ENCODE results near the gene TAOK3.
"Not testable (repeated sequence)": the region's sequence is repeated elsewhere in the genome, so short reads cannot be mapped to it uniquely, and the experiment has no call there.

Gene TAOK3

GRCh38 chr12:118290130-118290529 is 82.6 kb downstream of the TAOK3 start:
- no peak for DNase-seq

- DNase-seq = no peak
These were observed 84.5 kb downstream of the TAOK3 start for GRCh38 chr12:118288174-118288573.

- no peak for DNase-seq
These were observed 85.0 kb downstream of the TAOK3 start for GRCh38 chr12:118287728-118288127.

GRCh38 chr12:118282767-118283166 is 89.9 kb downstream of the TAOK3 start:
- DNase-seq = no peak

- DNase-seq = not testable (repeated sequence)
These were observed 94.4 kb downstream of the TAOK3 start for GRCh38 chr12:118278288-118278687.

- DNase-seq = no peak
These were observed 98.6 kb downstream of the TAOK3 start for GRCh38 chr12:118274066-118274465.

GRCh38 chr12:118271770-118272417 is 100.8 kb downstream of the TAOK3 start:
- DNase-seq = no peak

- DNase-seq = no peak
These were observed 101.5 kb downstream of the TAOK3 start for GRCh38 chr12:118271183-118271582.

GRCh38 chr12:118269806-118270205 is 102.9 kb downstream of the TAOK3 start:
- no peak for DNase-seq

GRCh38 chr12:118259079-118259478 is 113.6 kb downstream of the TAOK3 start:
- no peak for DNase-seq

GRCh38 chr12:118256352-118256751 is 116.4 kb downstream of the TAOK3 start:
- DNase-seq = no peak

GRCh38 chr12:118249547-118249946 is 123.2 kb downstream of the TAOK3 start:
- no peak for DNase-seq

GRCh38 chr12:118245886-118246285 is 126.8 kb downstream of the TAOK3 start:
- DNase-seq = not testable (repeated sequence)

- no peak for DNase-seq
These were observed 133.8 kb downstream of the TAOK3 start for GRCh38 chr12:118238888-118239287.

- DNase-seq = no peak
These were observed 134.8 kb downstream of the TAOK3 start for GRCh38 chr12:118237908-118238307.

- no peak for DNase-seq
These were observed 135.5 kb downstream of the TAOK3 start for GRCh38 chr12:118237052-118237665.

GRCh38 chr12:118220702-118221101 is 152.0 kb downstream of the TAOK3 start:
- DNase-seq = no peak

- no peak for DNase-seq
These were observed 152.9 kb downstream of the TAOK3 start for GRCh38 chr12:118219772-118220171.

GRCh38 chr12:118219106-118219505 is 153.6 kb downstream of the TAOK3 start:
- no peak for DNase-seq

- DNase-seq = no peak
These were observed 159.3 kb downstream of the TAOK3 start for GRCh38 chr12:118213452-118213851.

GRCh38 chr12:118212606-118213005 is 160.1 kb downstream of the TAOK3 start:
- no peak for DNase-seq

GRCh38 chr12:118206107-118206412 is 166.6 kb downstream of the TAOK3 start:
- no peak for DNase-seq

GRCh38 chr12:118193958-118194357 is 178.7 kb downstream of the TAOK3 start:
- DNase-seq = no peak

GRCh38 chr12:118193477-118193876 is 179.2 kb downstream of the TAOK3 start:
- no peak for DNase-seq

GRCh38 chr12:118190266-118190665 is 182.4 kb downstream of the TAOK3 start:
- no peak for DNase-seq

Measured in T-helper 9 cell (primary cell).